Stimulated activated naive CD8-positive, alpha-beta T cell treated with anti-CD3 and anti-CD28 coated beads, Interleukin-15, Interleukin-2, amounts not matched to agents 100 ng/mL and 50 ng/mL, for 24 hours (primary cell): ENCODE measurements around the gene DLX2.

Experiments
- H3K27ac Mint-ChIP-seq: one replicate; pipeline ENCODE4 v1.8.0; 2021; ENCODE audit warnings: mild to moderate bottlenecking, mixed read lengths
- H3K27me3 Mint-ChIP-seq: one replicate; pipeline ENCODE4 v1.8.0; 2021; ENCODE audit warnings: mixed read lengths
- H3K36me3 Mint-ChIP-seq: one replicate; pipeline ENCODE4 v1.8.0; 2021; ENCODE audit warnings: low read depth, mixed read lengths
- H3K4me1 Mint-ChIP-seq: one replicate; pipeline ENCODE4 v1.8.0; 2021; ENCODE audit warnings: low read depth, mixed read lengths
- H3K4me3 Mint-ChIP-seq: one replicate; pipeline ENCODE4 v1.8.0; 2021; ENCODE audit warnings: mild to moderate bottlenecking, mixed read lengths
- H3K9me3 Mint-ChIP-seq: one replicate; pipeline ENCODE4 v1.8.0; 2021; ENCODE audit warnings: mixed read lengths

Gene DLX2

GRCh38 chr2:172091761-172092566 lies 10.7 kb downstream of the DLX2 start:
- no peak overlapping the region for H3K4me3 Mint-ChIP-seq
- peaks cover 48% of the 10 kb centered on the region for H3K4me1 Mint-ChIP-seq
- H3K9me3 Mint-ChIP-seq: no peaks in the 10 kb centered on the region
- H3K27me3 Mint-ChIP-seq: peaks cover 90% of the 10 kb centered on the region
- H3K36me3 Mint-ChIP-seq: peaks cover 5% of the 10 kb centered on the region
- H3K27ac Mint-ChIP-seq: no peak overlapping the region

GRCh38 chr2:172091000-172091641 lies 11.6 kb downstream of the DLX2 start:
- peaks cover 5% of the 10 kb centered on the region for H3K36me3 Mint-ChIP-seq
- peaks cover 92% of the 10 kb centered on the region for H3K27me3 Mint-ChIP-seq
- no peaks in the 10 kb centered on the region for H3K9me3 Mint-ChIP-seq
- no peak overlapping the region for H3K4me3 Mint-ChIP-seq
- H3K27ac Mint-ChIP-seq: no peak overlapping the region
- peaks cover 49% of the 10 kb centered on the region for H3K4me1 Mint-ChIP-seq

GRCh38 chr2:172090044-172090961 lies 12.4 kb downstream of the DLX2 start:
- Mint-ChIP-seq H3K4me1 (peaks cover 47% of the 10 kb centered on the region), H3K27ac (no peak overlapping the region), H3K36me3 (peaks cover 5% of the 10 kb centered on the region), H3K9me3 (no peaks in the 10 kb centered on the region), H3K27me3 (peaks cover 92% of the 10 kb centered on the region), H3K4me3 (no peak overlapping the region)

GRCh38 chr2:172089633-172090032 lies 13.1 kb downstream of the DLX2 start:
- Mint-ChIP-seq H3K27me3 (peaks cover 92% of the 10 kb centered on the region), H3K27ac (no peak overlapping the region), H3K9me3 (no peaks in the 10 kb centered on the region), H3K4me1 (peaks cover 49% of the 10 kb centered on the region), H3K4me3 (no peak overlapping the region), H3K36me3 (peaks cover 5% of the 10 kb centered on the region)

GRCh38 chr2:172089005-172089504 lies 13.6 kb downstream of the DLX2 start:
- Mint-ChIP-seq H3K27ac (no peak overlapping the region), H3K9me3 (no peaks in the 10 kb centered on the region), H3K36me3 (peaks cover 5% of the 10 kb centered on the region), H3K4me1 (peaks cover 53% of the 10 kb centered on the region), H3K27me3 (peaks cover 93% of the 10 kb centered on the region), H3K4me3 (no peak overlapping the region)

- Mint-ChIP-seq H3K4me1 (peaks cover 53% of the 10 kb centered on the region), H3K36me3 (peaks cover 5% of the 10 kb centered on the region), H3K27me3 (peaks cover 93% of the 10 kb centered on the region), H3K27ac (peak overlapping the region; percentile 50), H3K4me3 (no peak overlapping the region), H3K9me3 (no peaks in the 10 kb centered on the region)
Measured at GRCh38 chr2:172088245-172089004, 14.3 kb downstream of the DLX2 start.

- Mint-ChIP-seq H3K27ac (peak overlapping the region; percentile 89), H3K36me3 (peaks cover 5% of the 10 kb centered on the region), H3K4me1 (peaks cover 50% of the 10 kb centered on the region), H3K27me3 (peaks cover 91% of the 10 kb centered on the region), H3K9me3 (no peaks in the 10 kb centered on the region), H3K4me3 (peak overlapping the region; percentile 66)
Measured at GRCh38 chr2:172087780-172088244, 14.9 kb downstream of the DLX2 start.

GRCh38 chr2:172087207-172087779 lies 15.4 kb downstream of the DLX2 start:
- peaks cover 91% of the 10 kb centered on the region for H3K27me3 Mint-ChIP-seq
- H3K9me3 Mint-ChIP-seq: no peaks in the 10 kb centered on the region
- peak overlapping the region; percentile 66 for H3K4me3 Mint-ChIP-seq
- peaks cover 5% of the 10 kb centered on the region for H3K36me3 Mint-ChIP-seq
- H3K4me1 Mint-ChIP-seq: peaks cover 50% of the 10 kb centered on the region
- peak overlapping the region; percentile 89 for H3K27ac Mint-ChIP-seq

GRCh38 chr2:172086241-172087206 lies 16.2 kb downstream of the DLX2 start:
- H3K27ac Mint-ChIP-seq: no peak overlapping the region
- peaks cover 5% of the 10 kb centered on the region for H3K36me3 Mint-ChIP-seq
- peaks cover 50% of the 10 kb centered on the region for H3K4me1 Mint-ChIP-seq
- no peaks in the 10 kb centered on the region for H3K9me3 Mint-ChIP-seq
- H3K4me3 Mint-ChIP-seq: peak overlapping the region; percentile 36
- H3K27me3 Mint-ChIP-seq: peaks cover 91% of the 10 kb centered on the region

- peak within 1 kb of the TSS; percentile 45 for H3K27ac Mint-ChIP-seq
- H3K4me1 Mint-ChIP-seq: peaks cover 50% of the 10 kb centered on the region
- peaks cover 91% of the 10 kb centered on the region for H3K27me3 Mint-ChIP-seq
- peaks cover 5% of the 10 kb centered on the region for H3K36me3 Mint-ChIP-seq
- peak within 1 kb of the TSS; percentile 82 for H3K4me3 Mint-ChIP-seq
- no peaks in the 10 kb centered on the region for H3K9me3 Mint-ChIP-seq
Measured at GRCh38 chr2:172085460-172086159, 17.1 kb downstream of the DLX2 start, which contains the start of gene DLX1. Gene DLX1, plus strand, starts transcription at chr2:172085507. Its CDS starts 171 bp downstream, at chr2:172085678.

GRCh38 chr2:172084645-172085459 lies 17.8 kb downstream of the DLX2 start:
- Mint-ChIP-seq H3K27ac (peak overlapping the region; percentile 26), H3K4me3 (peak overlapping the region; percentile 82), H3K36me3 (peaks cover 10% of the 10 kb centered on the region), H3K27me3 (peaks cover 91% of the 10 kb centered on the region), H3K4me1 (peaks cover 55% of the 10 kb centered on the region), H3K9me3 (peaks cover 3% of the 10 kb centered on the region)

GRCh38 chr2:172084395-172084644 lies 18.4 kb downstream of the DLX2 start:
- Mint-ChIP-seq H3K9me3 (peaks cover 3% of the 10 kb centered on the region), H3K36me3 (peaks cover 15% of the 10 kb centered on the region), H3K27ac (peak overlapping the region; percentile 73), H3K4me3 (peak overlapping the region; percentile 82), H3K27me3 (peaks cover 91% of the 10 kb centered on the region), H3K4me1 (peaks cover 56% of the 10 kb centered on the region)
